C4-2B (cell line): Measurements from ENCODE around the gene BMPR1B.

Experiments used
- H3K27ac ChIP-seq: fragments of 450-650 bp; 2 replicates; pipeline ENCODE4 v1.5.1; 2017
- ZFX ChIP-seq: fragments of 450-650 bp; IDR thresholded peaks from 2 replicates; pipeline ENCODE4 v1.6.1; 2017
- TF ChIP-seq, protein P1 (sequence below): fragments of 450-650 bp; conservative IDR thresholded peaks from 2 replicates; pipeline ENCODE4 v1.5.1; 2017; ENCODE audit warnings: mild to moderate bottlenecking

The BMPR1B gene

DNA sequence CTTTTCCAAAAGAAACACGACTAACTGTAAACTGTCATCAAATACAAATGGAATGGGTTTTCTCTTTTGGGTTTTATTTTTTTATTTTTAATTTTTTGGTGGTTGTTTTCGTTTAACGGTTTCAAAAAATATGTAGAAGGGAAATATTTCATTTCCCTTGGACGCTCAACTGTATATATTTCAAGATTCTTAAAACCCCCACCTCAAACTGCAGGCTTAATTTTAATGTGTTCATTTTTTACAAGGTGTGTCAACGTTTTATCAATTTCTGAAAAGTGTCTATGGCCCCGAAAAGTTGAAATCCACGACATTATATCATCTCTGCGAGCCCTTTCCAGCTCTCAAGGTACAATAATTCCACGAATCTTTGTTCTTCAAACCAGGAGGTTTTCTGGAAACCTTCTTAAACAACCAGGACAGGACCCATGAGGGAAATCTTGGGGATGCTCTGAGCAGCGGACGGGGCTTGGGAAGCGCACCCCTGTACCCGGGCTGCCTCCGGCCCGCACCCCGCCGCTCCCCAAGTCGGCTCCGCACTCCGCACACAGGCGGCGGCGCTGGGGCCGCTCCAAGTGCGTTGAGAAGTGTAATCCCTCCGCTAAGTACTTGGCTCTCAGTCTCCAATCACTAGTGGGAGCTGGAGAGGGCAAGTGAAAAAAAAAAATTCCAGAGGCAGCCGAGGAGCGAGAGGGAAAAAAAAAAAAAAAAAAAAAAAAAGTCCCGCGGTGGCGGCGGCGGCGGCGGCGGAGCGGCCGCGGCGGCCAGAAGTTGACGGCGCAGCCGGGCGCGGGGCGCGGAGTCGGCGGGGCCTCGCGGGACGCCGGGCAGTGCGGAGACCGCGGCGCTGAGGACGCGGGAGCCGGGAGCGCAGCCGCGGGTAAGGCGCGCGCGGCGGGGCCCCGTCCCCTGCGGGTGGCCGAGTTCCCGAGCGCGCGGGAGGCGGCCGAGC, at the start of gene BMPR1B:
Gene BMPR1B (plus strand): TSS at position 764 of the 949 bp plus-strand sequence. CDS start 346,470 bp downstream, outside the sequence.
- H3K27ac ChIP-seq: peak within 1 kb of the TSS; percentile 71
- TF ChIP-seq, protein P1, sequence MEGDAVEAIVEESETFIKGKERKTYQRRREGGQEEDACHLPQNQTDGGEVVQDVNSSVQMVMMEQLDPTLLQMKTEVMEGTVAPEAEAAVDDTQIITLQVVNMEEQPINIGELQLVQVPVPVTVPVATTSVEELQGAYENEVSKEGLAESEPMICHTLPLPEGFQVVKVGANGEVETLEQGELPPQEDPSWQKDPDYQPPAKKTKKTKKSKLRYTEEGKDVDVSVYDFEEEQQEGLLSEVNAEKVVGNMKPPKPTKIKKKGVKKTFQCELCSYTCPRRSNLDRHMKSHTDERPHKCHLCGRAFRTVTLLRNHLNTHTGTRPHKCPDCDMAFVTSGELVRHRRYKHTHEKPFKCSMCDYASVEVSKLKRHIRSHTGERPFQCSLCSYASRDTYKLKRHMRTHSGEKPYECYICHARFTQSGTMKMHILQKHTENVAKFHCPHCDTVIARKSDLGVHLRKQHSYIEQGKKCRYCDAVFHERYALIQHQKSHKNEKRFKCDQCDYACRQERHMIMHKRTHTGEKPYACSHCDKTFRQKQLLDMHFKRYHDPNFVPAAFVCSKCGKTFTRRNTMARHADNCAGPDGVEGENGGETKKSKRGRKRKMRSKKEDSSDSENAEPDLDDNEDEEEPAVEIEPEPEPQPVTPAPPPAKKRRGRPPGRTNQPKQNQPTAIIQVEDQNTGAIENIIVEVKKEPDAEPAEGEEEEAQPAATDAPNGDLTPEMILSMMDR: peak; percentile 23
- no peak for TF ChIP-seq ZFX

DNA sequence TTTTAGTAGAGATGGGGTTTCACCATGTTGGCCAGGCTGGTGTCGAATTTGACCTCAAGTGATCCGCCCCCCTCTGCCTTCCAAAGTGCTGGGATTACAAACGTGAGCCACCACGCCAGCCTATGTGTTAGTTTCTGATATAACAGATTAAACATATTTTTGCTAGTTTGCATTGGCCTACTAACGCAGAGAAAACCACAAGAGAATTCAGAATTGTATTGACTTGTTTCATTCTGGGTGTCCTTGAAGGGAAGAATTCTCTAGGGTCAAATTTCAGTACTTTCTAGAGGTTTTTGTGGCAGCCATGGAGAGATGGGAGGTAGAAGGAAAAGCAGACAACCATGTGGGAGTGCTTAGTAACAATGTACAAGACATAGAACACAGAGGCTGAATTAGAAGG, 46.1 kb upstream of the BMPR1B start:
- H3K27ac ChIP-seq: no peak overlapping the region
- TF ChIP-seq, protein P1: no peak
- TF ChIP-seq ZFX: no peak

DNA sequence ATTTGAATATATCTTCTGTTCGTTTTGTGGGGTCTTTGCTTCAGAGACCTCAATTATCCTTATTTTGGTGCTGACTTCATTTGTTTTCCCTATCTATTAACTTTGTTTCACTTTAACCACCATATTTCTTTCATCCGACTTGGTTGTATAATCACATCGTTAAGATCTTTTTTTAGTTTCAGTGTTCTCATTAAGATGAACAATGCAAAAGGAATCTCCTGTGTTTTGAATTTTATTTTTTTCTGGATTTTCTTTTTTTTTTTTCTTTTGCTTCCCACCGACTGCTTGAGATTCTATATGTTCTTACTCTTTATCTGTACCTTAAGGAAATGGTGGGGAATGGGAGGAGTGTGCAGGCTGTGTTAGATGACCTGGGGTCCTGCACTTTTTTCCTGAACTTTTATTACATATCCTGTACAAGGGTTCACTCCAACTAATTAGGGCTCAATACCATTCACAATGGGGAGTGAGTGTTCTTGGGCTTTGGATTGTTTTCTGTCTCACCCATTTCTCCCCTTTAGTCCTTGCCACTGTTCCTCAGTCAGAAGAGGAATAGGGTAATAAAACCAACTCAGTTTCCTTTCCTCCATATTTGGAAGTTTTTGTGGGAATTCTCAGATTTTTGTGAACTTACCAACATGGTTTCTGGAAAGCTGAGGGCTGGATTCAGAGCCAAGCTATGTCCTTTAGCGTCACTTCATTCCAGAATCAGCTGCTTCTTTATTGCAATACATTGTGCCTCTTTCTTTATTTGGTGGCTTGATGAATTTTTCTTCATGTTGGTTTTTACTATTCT, 43.2 kb upstream of the BMPR1B start:
- TF ChIP-seq, protein P1: no peak
- no peak for TF ChIP-seq ZFX
- H3K27ac ChIP-seq: no peak overlapping the region

DNA sequence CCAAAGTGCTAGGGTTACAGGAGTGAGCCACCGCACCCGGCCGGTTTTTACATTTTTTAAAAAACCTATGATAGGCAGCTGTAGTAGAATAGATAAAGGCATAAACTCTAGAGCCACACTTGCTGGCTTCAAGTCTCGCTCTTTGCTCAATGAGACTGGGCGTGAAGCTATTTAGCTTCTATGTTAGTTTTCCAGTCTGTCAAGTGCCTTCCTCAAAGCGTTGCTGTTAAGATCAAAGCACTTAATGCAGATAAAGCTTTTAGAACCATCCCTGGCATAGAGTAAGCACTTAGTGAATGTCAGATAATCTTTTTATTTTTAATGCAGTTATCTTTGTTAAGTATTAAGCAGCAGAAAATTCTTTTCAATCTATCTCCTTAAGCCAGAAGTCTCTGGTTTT, 42.0 kb upstream of the BMPR1B start:
- H3K27ac ChIP-seq: no peak overlapping the region
- TF ChIP-seq, protein P1: no peak
- TF ChIP-seq ZFX: no peak

DNA sequence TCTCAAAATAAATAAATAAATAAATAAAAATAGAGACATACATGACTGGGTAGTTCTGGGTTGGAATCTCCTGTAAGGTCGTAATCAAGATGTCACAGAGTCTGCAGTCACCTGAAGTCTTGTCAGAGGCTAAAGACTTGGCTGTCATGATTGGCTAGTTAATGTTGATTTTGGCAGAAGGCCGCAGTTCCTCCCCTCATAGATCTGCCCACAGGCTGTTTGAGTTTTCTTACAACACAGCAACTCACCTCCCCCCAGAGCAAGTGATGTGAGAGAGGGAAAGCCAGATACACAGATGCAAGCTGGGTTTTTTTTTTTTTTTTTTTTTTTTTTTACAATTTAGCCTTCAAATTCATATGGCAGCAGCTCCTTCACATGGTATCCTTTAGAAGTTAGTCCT, 36.4 kb upstream of the BMPR1B start:
- H3K27ac ChIP-seq: no peak overlapping the region
- TF ChIP-seq ZFX: no peak
- TF ChIP-seq, protein P1: no peak

DNA sequence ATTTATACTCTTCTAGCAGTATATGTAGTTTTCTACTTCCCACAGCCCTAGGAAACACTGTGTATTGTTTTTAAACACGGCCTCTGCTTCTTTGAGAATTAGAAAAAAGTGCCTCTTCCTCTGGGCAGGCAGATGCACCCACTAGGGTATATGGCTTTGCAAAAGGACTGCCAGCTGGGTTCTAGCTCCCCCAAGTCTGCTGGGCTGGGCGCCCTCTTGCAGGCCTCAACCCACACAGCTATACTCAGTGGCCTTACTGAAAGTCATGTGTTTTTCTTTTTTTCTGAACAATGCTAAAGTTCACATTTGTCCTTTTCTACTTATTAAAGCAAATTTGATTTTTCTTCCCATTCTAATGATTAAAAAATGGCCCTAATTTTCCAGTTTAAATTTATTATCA, 35.5 kb upstream of the BMPR1B start:
- H3K27ac ChIP-seq: no peak overlapping the region
- TF ChIP-seq, protein P1: no peak
- no peak for TF ChIP-seq ZFX

DNA sequence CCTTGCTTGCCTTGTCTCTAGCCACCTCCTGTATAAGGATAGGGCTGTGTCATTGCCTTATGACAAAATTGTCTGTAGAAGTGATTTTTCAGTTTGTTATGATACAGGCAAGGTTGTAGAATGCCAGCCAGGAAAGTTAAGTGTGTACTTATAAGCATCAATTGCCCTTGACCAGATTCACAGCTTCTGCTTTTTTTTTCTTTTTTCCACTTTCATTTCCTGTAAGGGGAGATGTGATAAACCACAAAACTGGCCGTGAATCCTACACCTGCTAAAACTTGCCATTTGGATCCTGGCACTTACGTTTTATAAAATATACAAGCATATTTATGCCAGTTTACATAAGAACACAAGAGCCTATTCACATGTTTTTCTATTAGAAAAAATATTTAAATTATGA, 35.0 kb upstream of the BMPR1B start:
- TF ChIP-seq, protein P1: no peak
- no peak for TF ChIP-seq ZFX
- no peak overlapping the region for H3K27ac ChIP-seq
